ENCODE data around the gene CUBN. TPM values are rescaled to one million over a fixed set of nuclear protein-coding genes. Genes with fewer than 3 reads are reported as not detected.
"Not testable (repeated sequence)": the region's sequence is repeated elsewhere in the genome, so short reads cannot be mapped to it uniquely, and the experiment has no call there.

CUBN gene
- total and polyA plus RNA-seq, 5 donors from 2014 or later = 0.01 to 4.7 (median 0.15) TPM

DNA sequence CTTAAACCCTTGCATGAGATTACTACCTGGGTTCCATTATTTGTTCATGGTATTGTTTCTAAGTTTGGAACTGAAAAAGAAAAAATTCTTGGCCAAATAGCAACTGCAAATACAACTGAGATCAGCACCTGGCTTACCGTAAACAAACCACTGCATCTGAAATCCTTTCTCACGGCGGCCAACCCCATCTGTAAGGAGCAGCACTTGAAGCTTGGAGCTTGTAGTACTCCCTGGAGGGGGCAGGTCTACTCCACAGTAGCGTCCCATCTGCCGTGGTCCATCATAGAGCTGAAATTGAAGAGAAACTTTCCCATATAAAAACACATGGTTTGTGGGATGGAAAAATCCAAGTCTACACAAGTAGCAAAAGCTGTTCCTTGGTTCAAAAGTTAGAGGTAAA is 109.9 kb downstream of the CUBN start:
- Histone ChIP-seq H3K4me3 (ENCODE audit: low read depth, low read length) (no peak overlapping the region), H3K36me3 (ENCODE audit: control insufficient read depth, insufficient read depth, low read length) (no peaks in the 10 kb centered on the region), H3K9me3 (ENCODE audit: control insufficient read depth in 2 of 2, low read length in 2 of 2) (no peaks in the 10 kb centered on the region), H3K27me3 (ENCODE audit: control insufficient read depth, insufficient read depth, low read length) (no peaks in the 10 kb centered on the region), H3K4me1 (ENCODE audit: control insufficient read depth, insufficient read depth, low read length, poor library complexity, severe bottlenecking) (peaks cover 19% of the 10 kb centered on the region), H3K27ac (ENCODE audit: insufficient read depth, low read length, poor library complexity, severe bottlenecking) (no peak overlapping the region)
- Mint-ChIP-seq H3K9me3 (peaks cover 0 to 3% (median 0%) of the 10 kb centered on the region in 7 donors), H3K36me3 (peaks cover 12% of the 10 kb centered on the region), H3K27me3 (no peaks in the 10 kb centered on the region), H3K4me1 (peaks cover 6 to 34% (median 16%) of the 10 kb centered on the region in 4 donors), H3K4me3 (no peak overlapping the region), H3K27ac (peak overlapping the region in 2 of 3 donors; percentile 55 to 62)
- ATAC-seq (ENCODE audit: low read depth in 2 of 2) (no peak), DNase-seq (no peak)

DNA sequence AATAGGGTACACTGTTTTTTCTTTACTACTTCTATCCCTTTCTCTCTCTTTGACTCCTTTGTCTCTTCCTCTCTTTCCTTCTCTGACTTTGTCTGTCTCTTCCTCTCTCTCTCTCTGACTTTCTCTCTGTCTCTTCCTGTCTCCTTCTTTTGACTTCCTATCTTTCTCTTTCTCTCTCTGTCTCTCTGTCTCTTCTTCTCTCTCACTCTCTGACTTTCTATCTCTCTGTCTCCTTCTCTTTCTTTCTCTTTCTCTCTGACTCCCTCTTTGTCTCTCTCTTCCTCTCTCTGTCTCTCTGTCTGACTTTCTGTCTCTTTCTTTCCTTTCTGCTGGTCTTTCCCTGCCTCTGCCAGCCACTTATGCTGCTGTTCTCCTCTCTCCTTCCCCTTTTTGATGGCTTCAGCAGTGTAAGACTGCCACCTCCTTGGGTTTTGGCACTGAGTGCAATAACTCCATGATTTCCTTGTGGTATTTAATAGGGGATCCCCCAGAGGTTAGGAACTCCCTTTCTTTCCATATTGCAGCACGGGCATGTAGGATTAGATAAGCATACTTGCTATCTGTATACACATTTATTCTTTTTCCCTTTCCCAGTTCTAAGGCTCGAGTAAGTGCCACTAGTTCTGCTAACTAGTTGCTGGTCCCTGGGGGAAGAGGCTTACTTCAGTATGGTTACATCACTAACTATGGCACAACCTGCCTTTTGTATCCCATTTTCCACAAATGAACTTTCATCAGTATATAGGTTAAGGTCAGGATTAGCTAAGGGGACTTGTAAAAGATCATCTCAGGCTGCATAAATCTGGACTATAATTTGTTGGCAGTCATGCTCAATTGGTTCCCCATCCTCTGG is 116.3 kb downstream of the CUBN start:
- DNase-seq; H3K4me3 ChIP-seq (ENCODE audit: low read depth, low read length); H3K9me3 ChIP-seq (ENCODE audit: control insufficient read depth in 2 of 2, low read length in 2 of 2); H3K27ac ChIP-seq (ENCODE audit: insufficient read depth, low read length, poor library complexity, severe bottlenecking); H3K36me3 ChIP-seq (ENCODE audit: control insufficient read depth, insufficient read depth, low read length); H3K4me1 ChIP-seq (ENCODE audit: control insufficient read depth, insufficient read depth, low read length, poor library complexity, severe bottlenecking); H3K9me3 Mint-ChIP-seq; H3K27me3 Mint-ChIP-seq; H3K27me3 ChIP-seq (ENCODE audit: control insufficient read depth, insufficient read depth, low read length); ATAC-seq (ENCODE audit: low read depth in 2 of 2); H3K4me3 Mint-ChIP-seq: not testable (repeated sequence)
- peaks cover 8 to 13% (median 10%) of the 10 kb centered on the region in 4 donors for H3K4me1 Mint-ChIP-seq
- H3K27ac Mint-ChIP-seq = peak overlapping the region in 2 of 3 donors; percentile 20 to 74
- H3K36me3 Mint-ChIP-seq = peaks cover 16% of the 10 kb centered on the region

DNA sequence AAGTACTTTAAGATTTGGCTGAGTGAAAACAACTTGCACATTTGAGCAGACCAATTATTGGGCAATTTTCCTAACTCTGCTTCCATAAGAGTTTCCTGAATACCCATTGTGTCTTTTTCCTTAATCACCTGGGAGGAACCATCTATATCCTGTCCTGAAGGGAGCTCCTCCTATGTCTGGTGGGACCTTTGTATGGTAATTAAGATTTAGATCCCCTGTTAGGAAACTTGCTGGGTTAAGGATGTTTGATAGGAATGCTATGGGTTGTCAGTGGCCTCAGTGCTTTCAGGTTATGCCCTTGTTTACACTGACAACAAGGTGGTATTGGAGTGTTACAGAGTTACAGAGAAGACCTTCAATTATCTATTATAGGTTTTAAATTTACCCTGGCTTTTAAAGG is 116.9 kb downstream of the CUBN start:
- Mint-ChIP-seq H3K27ac (peak overlapping the region in 1 of 3 donors; percentile 20), H3K4me1 (peaks cover 8 to 17% (median 10%) of the 10 kb centered on the region in 4 donors)
- not testable (repeated sequence) for H3K4me3 Mint-ChIP-seq

DNA sequence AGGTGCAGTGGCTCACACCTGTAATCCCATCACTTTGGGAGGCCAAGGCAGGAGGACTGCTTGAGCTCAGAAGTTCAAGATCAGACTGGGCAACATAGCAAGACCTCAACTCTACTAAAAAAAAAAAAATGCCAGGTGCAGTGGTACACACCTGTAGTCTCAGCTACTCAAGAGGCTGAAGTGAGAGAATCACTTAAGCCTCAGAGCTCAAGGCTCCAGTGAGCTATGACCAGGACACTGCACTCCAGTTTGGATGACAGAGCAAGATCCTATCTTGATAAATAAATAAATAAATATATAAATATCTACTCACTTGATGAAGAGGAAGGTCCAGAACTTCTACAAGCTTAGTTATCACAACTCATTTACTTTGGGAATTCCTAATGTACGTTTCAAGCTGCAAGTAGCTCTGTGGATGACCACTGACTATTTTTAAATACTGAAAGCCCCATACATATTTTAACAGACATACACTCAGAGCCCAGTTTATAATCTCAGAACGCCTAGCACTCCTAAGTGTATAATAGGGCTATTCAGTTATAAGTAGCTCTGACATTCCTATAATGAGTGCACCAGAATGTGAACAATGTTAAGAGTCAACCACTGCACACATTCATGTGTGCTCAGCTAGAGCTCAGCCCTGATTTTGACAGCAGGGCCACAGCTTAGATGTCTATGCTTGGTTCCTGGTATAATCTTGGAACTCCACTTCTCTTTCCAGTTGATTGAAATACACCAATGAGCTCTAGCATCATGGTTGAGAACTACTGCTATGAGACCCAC is 119.1 kb downstream of the CUBN start:
- DNase-seq (no peak), ATAC-seq (ENCODE audit: low read depth in 2 of 2) (no peak)
- no peak overlapping the region for H3K27ac ChIP-seq (ENCODE audit: insufficient read depth, low read length, poor library complexity, severe bottlenecking)
- Mint-ChIP-seq H3K27ac (no peak overlapping the region), H3K9me3 (no peaks in the 10 kb centered on the region), H3K4me3 (no peak overlapping the region), H3K4me1 (peaks cover 9 to 32% (median 13%) of the 10 kb centered on the region in 4 donors), H3K27me3 (no peaks in the 10 kb centered on the region), H3K36me3 (peaks cover 11% of the 10 kb centered on the region)
- no peaks in the 10 kb centered on the region for H3K36me3 ChIP-seq (ENCODE audit: control insufficient read depth, insufficient read depth, low read length)
- H3K9me3 ChIP-seq (ENCODE audit: control insufficient read depth in 2 of 2, low read length in 2 of 2) = no peaks in the 10 kb centered on the region
- peaks cover 4% of the 10 kb centered on the region for H3K4me1 ChIP-seq (ENCODE audit: control insufficient read depth, insufficient read depth, low read length, poor library complexity, severe bottlenecking)
- H3K4me3 ChIP-seq (ENCODE audit: low read depth, low read length) = no peak overlapping the region
- no peaks in the 10 kb centered on the region for H3K27me3 ChIP-seq (ENCODE audit: control insufficient read depth, insufficient read depth, low read length)

More for the DNA sequence above, 116.9 kb downstream of the CUBN start:
- not testable (repeated sequence) for H3K36me3 ChIP-seq (ENCODE audit: control insufficient read depth, insufficient read depth, low read length); ATAC-seq (ENCODE audit: low read depth in 2 of 2); H3K27me3 ChIP-seq (ENCODE audit: control insufficient read depth, insufficient read depth, low read length); H3K27me3 Mint-ChIP-seq; H3K27ac ChIP-seq (ENCODE audit: insufficient read depth, low read length, poor library complexity, severe bottlenecking); H3K9me3 Mint-ChIP-seq; H3K4me1 ChIP-seq (ENCODE audit: control insufficient read depth, insufficient read depth, low read length, poor library complexity, severe bottlenecking); DNase-seq; H3K4me3 ChIP-seq (ENCODE audit: low read depth, low read length); H3K9me3 ChIP-seq (ENCODE audit: control insufficient read depth in 2 of 2, low read length in 2 of 2)
- peaks cover 16% of the 10 kb centered on the region for H3K36me3 Mint-ChIP-seq

DNA sequence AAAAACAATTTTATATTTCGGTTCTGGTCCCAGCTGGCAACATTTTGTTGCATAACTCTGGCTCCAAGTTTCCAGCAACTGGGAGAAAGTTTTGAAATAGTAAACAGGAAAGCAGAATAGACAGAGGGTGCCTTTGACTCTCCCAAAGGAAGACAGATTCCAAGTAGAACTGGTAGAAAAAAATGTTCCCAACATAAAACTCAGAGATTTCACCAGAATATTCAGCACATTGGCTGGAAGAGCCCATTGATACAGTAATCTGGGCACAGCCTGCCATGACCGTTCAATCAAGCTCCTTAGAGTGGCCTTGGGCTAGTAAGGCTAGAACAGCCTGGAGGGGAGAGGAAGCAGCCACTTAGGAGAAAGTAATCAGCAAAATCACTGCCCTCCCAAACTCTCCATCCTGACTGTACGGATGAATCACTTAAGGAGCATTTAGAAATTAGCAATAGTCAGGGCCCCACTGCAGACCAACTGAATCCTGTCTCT is 120.4 kb downstream of the CUBN start:
- no peak overlapping the region for H3K27ac ChIP-seq (ENCODE audit: insufficient read depth, low read length, poor library complexity, severe bottlenecking)
- H3K27ac Mint-ChIP-seq = no peak overlapping the region
- peaks cover 13 to 36% (median 18%) of the 10 kb centered on the region in 4 donors for H3K4me1 Mint-ChIP-seq

DNA sequence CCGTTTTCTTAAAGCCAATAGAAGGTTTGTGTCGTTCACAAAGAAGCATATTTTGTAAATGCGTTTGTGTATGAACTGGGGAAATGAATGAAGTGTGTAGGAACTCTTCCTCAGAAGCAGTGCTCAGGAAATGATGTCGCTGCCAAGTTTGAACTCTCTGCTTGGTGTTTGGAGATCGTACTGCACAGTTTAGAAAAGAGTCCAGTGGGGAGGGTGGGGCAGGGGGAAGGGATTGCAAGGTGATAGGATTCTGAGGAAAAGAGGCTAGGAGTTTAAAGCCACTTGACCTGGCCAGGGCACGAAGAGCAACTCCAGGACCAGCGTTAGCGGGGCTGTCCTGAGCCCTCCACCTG is 122.2 kb downstream of the CUBN start:
- no peaks in the 10 kb centered on the region for H3K9me3 ChIP-seq (ENCODE audit: control insufficient read depth in 2 of 2, low read length in 2 of 2)
- H3K4me3 ChIP-seq (ENCODE audit: low read depth, low read length) = no peak overlapping the region
- Mint-ChIP-seq H3K36me3 (peaks cover 7% of the 10 kb centered on the region), H3K27me3 (no peaks in the 10 kb centered on the region), H3K27ac (peak overlapping the region in 2 of 3 donors; percentile 45 to 52), H3K4me3 (peak overlapping the region in 1 of 4 donors; percentile 32), H3K4me1 (peaks cover 18 to 45% (median 24%) of the 10 kb centered on the region in 4 donors), H3K9me3 (no peaks in the 10 kb centered on the region)
- H3K27me3 ChIP-seq (ENCODE audit: control insufficient read depth, insufficient read depth, low read length) = no peaks in the 10 kb centered on the region
- H3K36me3 ChIP-seq (ENCODE audit: control insufficient read depth, insufficient read depth, low read length) = no peaks in the 10 kb centered on the region
- H3K27ac ChIP-seq (ENCODE audit: insufficient read depth, low read length, poor library complexity, severe bottlenecking) = no peak overlapping the region
- H3K4me1 ChIP-seq (ENCODE audit: control insufficient read depth, insufficient read depth, low read length, poor library complexity, severe bottlenecking) = peaks cover 17% of the 10 kb centered on the region
- no peak for DNase-seq
- ATAC-seq (ENCODE audit: low read depth in 2 of 2) = no peak

More for the DNA sequence above, 120.4 kb downstream of the CUBN start:
- no peaks in the 10 kb centered on the region for H3K36me3 ChIP-seq (ENCODE audit: control insufficient read depth, insufficient read depth, low read length)
- DNase-seq (no peak), ATAC-seq (ENCODE audit: low read depth in 2 of 2) (no peak)
- H3K4me3 ChIP-seq (ENCODE audit: low read depth, low read length) = no peak overlapping the region
- Mint-ChIP-seq H3K36me3 (peaks cover 11% of the 10 kb centered on the region), H3K9me3 (no peaks in the 10 kb centered on the region), H3K4me3 (no peak overlapping the region), H3K27me3 (no peaks in the 10 kb centered on the region)
- peaks cover 4% of the 10 kb centered on the region for H3K4me1 ChIP-seq (ENCODE audit: control insufficient read depth, insufficient read depth, low read length, poor library complexity, severe bottlenecking)
- no peaks in the 10 kb centered on the region for H3K27me3 ChIP-seq (ENCODE audit: control insufficient read depth, insufficient read depth, low read length)
- no peaks in the 10 kb centered on the region for H3K9me3 ChIP-seq (ENCODE audit: control insufficient read depth in 2 of 2, low read length in 2 of 2)

DNA sequence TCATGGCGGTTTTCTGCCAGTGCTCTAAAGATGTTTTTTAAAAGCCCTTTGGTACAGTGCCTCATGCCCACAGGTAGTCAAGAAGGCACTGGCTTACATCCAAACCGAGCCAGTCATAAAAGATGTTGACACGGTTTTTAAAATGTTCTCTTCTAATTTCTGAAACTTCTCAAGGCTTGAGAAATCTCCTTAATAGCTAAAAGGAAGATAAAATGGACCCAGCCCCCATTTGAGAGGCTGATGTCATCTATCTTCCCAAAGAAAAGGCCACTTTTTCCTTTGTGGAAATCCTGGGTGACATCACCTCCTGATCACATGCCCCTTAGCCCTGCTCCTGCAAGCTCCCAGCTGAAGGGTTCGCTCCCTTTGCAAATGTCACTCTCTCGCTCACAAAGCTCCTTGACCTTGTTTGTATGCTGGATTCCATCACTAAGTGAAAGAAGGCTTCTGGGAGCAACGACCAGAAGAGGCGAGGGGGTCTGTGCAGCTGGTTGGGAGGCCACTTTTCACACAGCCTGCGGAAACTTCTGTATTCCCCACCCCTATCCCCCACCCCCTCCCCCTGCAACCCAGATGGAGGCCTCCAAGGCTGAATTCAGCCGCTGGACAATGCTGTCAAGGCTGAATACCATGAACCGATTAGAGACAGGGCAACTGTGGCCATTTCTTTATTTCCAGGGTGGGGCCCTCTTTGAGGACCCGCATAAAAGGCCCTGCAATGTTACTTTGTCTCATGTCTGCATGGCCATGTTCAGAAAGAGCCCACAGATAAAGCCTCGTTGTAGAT is 122.8 kb downstream of the CUBN start:
- Histone ChIP-seq H3K9me3 (ENCODE audit: control insufficient read depth in 2 of 2, low read length in 2 of 2) (no peaks in the 10 kb centered on the region), H3K27me3 (ENCODE audit: control insufficient read depth, insufficient read depth, low read length) (no peaks in the 10 kb centered on the region), H3K4me1 (ENCODE audit: control insufficient read depth, insufficient read depth, low read length, poor library complexity, severe bottlenecking) (peaks cover 22% of the 10 kb centered on the region), H3K36me3 (ENCODE audit: control insufficient read depth, insufficient read depth, low read length) (no peaks in the 10 kb centered on the region), H3K4me3 (ENCODE audit: low read depth, low read length) (no peak overlapping the region), H3K27ac (ENCODE audit: insufficient read depth, low read length, poor library complexity, severe bottlenecking) (no peak overlapping the region)
- DNase-seq (no peak), ATAC-seq (ENCODE audit: low read depth in 2 of 2) (no peak)
- H3K9me3 Mint-ChIP-seq = no peaks in the 10 kb centered on the region
- no peaks in the 10 kb centered on the region for H3K27me3 Mint-ChIP-seq
- peaks cover 24 to 51% (median 29%) of the 10 kb centered on the region in 4 donors for H3K4me1 Mint-ChIP-seq
- peaks cover 7% of the 10 kb centered on the region for H3K36me3 Mint-ChIP-seq
- peak overlapping the region; percentile 22 to 58 (median 52) for H3K27ac Mint-ChIP-seq
- H3K4me3 Mint-ChIP-seq = peak overlapping the region in 1 of 4 donors; percentile 32
